GM19455 (cell line): Measurements from ENCODE around the gene CCAR1.
"Not testable (repeated sequence)": the region's sequence is repeated elsewhere in the genome, so short reads cannot be mapped to it uniquely, and the experiment has no call there.

Experiments used
- ATAC-seq: cut with Tn5 transposase; IDR thresholded peaks from one replicate; pipeline ENCODE4 v1.9.1; 2021; ENCODE audit not compliant: unreplicated experiment

Gene CCAR1

GRCh38 chr10:68759223-68759863 lies 38.3 kb downstream of the CCAR1 start:
- ATAC-seq = no peak

GRCh38 chr10:68759967-68760366 lies 38.9 kb downstream of the CCAR1 start:
- ATAC-seq = no peak

- not testable (repeated sequence) for ATAC-seq
Measured at GRCh38 chr10:68767407-68767806, 46.4 kb downstream of the CCAR1 start.

GRCh38 chr10:68781613-68782574 lies 60.9 kb downstream of the CCAR1 start:
- ATAC-seq = no peak

GRCh38 chr10:68784476-68784875 lies 63.4 kb downstream of the CCAR1 start:
- no peak for ATAC-seq

GRCh38 chr10:68787813-68788212 lies 66.8 kb downstream of the CCAR1 start:
- no peak for ATAC-seq

GRCh38 chr10:68790476-68790875 lies 69.4 kb downstream of the CCAR1 start:
- no peak for ATAC-seq

- no peak for ATAC-seq
Measured at GRCh38 chr10:68792115-68792514, 71.1 kb downstream of the CCAR1 start.

- no peak for ATAC-seq
Measured at GRCh38 chr10:68795886-68796532, 75.0 kb downstream of the CCAR1 start.

GRCh38 chr10:68796605-68797004 lies 75.6 kb downstream of the CCAR1 start:
- no peak for ATAC-seq

- no peak for ATAC-seq
Measured at GRCh38 chr10:68800211-68800610, 79.2 kb downstream of the CCAR1 start.

GRCh38 chr10:68804692-68805091 lies 83.7 kb downstream of the CCAR1 start:
- ATAC-seq = no peak

- not testable (repeated sequence) for ATAC-seq
Measured at GRCh38 chr10:68810830-68811229, 89.8 kb downstream of the CCAR1 start.

- no peak for ATAC-seq
Measured at GRCh38 chr10:68811314-68812009, 90.4 kb downstream of the CCAR1 start.

- no peak for ATAC-seq
Measured at GRCh38 chr10:68812420-68812819, 91.4 kb downstream of the CCAR1 start.

GRCh38 chr10:68813559-68813958 lies 92.5 kb downstream of the CCAR1 start:
- ATAC-seq = no peak

- no peak for ATAC-seq
Measured at GRCh38 chr10:68816796-68817412, 95.9 kb downstream of the CCAR1 start.

- ATAC-seq = not testable (repeated sequence)
Measured at GRCh38 chr10:68820359-68820758, 99.3 kb downstream of the CCAR1 start.

- ATAC-seq = not testable (repeated sequence)
Measured at GRCh38 chr10:68822626-68823025, 101.6 kb downstream of the CCAR1 start.

- ATAC-seq = peak; percentile 76
Measured at GRCh38 chr10:68826764-68827591, 105.9 kb downstream of the CCAR1 start, which contains the start of gene STOX1. Gene STOX1 (plus strand): TSS chr10:68827531. CDS start chr10:68827624, 93 bp downstream.
